HG02970 (cell line): ENCODE data around the gene SLA2.
"Not testable (repeated sequence)": the region's sequence is repeated elsewhere in the genome, so short reads cannot be mapped to it uniquely, and the experiment has no call there.

Source experiments
- ATAC-seq: cut with Tn5 transposase; IDR thresholded peaks from one replicate; pipeline ENCODE4 v1.9.1; 2021; ENCODE audit warnings: mild to moderate bottlenecking, moderate library complexity, moderate number of reproducible peaks; ENCODE audit not compliant: unreplicated experiment, low FRiP score

Gene SLA2

GRCh38 chr20:36613974-36614373 is 32.0 kb downstream of the SLA2 start:
- no peak for ATAC-seq

GRCh38 chr20:36611625-36612024 is 34.4 kb downstream of the SLA2 start:
- ATAC-seq, result no peak

DNA sequence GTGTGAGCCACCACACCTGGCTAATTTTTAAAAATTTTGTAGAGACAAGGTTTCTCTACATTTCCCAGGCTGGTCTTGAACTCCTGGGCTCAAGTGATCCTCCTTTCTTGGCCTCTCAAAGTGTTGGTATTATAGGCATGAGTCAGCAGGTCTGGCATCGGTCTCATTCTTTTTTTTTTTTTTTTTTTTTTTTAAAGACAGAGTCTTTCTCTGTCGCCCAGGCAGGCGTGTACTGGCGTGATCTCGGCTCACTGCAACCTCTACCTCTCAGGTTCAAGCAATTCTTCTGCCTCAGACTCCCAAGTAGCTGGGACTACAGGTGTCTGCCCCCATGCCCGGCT is 37.6 kb downstream of the SLA2 start:
- not testable (repeated sequence) for ATAC-seq

DNA sequence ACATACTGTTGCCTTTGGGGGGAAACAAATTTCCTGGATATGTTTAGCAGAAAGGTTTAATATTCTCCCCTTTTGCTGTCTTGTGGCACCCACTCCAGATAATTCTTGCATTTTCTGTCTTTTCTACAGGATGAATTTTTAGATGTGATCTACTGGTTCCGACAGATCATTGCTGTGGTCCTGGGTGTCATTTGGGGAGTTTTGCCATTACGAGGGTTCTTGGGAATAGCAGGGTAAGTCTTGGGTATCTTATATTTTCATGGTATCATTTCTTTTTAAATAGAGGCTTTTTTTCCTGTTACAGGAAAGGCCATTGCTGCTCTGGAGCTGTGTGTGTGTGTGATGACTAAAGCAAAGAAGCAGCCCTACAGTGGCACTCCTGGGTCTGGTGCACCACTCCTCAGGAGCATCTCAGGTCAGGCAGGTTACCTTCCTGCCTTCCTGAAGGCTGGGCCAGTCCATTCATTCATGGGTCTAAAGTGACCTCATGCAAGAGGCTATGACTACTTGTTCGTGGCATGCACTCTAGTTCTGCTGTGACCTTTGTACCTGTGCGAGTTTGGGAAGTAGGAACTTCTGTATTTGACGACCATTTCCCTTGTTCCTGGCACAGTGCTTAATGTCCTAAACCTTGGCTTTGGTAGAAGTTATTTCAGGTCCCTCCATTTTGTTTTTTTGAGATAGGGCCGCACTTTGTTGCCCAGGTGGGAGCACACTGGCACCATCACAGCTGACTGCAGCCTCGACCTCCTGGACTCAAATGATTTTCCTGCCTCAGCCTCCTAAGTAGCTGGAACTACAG is 38.2 kb downstream of the SLA2 start:
- ATAC-seq, result no peak

DNA sequence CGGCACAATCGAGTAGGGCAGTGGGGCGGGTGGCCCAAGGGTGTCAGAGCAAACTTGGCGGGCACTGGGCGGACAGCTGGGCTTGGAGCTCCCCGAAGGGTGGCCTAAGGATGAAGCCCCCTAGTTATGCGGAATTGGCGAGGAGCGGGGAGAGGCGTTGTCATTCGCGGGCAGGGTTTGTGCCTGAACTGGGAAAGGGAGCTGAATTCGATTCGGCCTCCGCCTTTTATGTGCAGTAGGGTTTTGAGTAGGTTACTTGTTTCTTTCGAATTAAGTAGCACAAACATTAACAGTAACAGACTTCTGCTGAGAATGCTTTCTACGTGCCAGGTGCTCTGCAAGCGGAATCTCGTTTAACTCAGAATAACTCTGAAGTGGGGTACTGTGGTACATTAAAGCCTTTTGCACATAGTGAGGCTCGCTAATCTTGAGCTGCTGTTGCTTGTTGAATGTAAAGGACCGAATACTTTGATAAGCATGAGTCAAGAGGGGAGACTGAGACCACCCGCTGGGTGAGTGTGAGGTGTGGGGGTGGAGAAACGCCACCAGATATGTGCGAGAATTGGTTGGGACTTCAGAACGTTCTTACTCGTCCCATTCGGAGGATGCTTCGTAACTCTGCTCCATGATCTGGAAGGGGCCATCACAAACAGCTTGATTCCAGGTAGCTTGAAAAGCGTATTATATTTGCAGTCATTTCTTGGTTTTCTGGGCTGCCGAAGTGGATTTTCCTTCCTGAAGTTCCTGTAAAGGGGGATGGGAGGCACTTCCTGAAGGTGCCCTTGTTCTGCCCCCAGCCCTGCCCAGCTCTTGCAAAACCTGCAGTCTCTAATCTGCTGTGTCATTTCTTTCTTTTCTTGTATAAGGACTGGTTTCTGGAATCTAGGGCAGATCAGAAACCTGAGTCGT is 39.6 kb downstream of the SLA2 start:
- no peak for ATAC-seq

- peak; percentile 88 for ATAC-seq
Observed at GRCh38 chr20:36605399-36606157, 40.4 kb downstream of the SLA2 start, which contains the start of gene RAB5IF. Gene RAB5IF, plus strand, starts transcription at chr20:36605779. Its CDS starts 173 bp downstream, at chr20:36605952.

DNA sequence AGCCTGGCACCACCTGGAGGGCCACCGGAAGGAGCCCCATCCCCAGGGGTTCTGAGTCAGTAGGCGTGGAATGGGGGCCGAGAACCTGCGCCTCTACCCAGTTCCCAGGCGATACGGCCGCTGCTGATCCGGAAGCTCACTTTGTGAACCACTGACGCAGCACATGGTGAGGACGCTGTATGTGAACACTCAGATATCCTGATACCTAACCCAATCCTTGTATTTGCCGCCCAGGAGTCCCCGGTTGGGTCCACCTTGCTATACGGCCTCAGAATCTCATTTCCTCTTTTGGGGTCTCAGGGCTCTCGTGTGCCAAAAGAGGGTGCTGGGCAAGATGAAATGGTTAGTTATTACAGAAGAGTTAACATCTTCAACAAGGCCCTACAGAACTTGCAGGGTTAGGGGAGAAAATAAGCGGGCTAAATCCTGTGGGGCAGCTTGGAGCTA is 41.0 kb downstream of the SLA2 start:
- ATAC-seq, result peak; percentile 24

DNA sequence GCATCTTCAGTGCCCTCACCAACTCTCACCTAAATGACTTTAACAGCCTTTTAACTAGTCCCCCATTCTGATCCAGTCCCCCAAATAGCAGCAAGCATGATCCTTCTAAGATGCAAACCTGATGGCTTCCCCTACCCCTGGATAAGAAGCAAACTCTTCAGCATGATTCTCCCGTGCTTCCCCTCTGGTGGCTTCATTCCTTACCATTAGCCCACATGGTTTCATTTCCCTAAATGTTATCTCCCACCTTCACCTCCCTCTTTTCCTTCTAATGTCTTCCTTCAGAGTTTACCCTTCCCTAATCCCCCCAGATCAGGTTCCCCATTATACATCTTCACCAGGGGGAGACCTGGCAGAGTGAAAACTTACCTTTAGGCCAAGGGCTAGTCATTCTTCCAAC is 44.5 kb downstream of the SLA2 start:
- no peak for ATAC-seq

GRCh38 chr20:36599912-36600345 is 46.1 kb downstream of the SLA2 start:
- ATAC-seq, result no peak

- no peak for ATAC-seq
Observed at GRCh38 chr20:36593347-36593929, 52.6 kb downstream of the SLA2 start.

- no peak for ATAC-seq
Observed at GRCh38 chr20:36591854-36592641, 53.9 kb downstream of the SLA2 start.

DNA sequence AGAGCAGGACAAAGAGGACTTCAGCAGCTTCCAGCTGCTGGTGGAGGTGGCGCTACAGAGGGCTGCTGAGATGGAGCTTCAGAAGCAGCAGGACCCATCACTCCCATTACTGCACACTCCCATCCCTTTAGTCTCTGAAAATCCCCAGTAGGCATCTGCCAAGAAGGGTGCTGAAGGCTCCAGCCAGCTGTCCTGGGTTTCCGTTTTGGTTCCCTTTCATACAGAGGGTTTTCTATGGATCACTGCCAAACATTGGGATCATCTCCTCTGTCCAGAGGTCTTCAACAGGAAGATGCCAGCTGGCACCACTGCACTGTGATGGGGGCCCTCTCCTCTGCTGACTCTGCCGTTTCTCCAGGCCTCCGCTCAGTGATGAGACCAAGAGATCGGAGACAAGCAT is 54.7 kb downstream of the SLA2 start:
- no peak for ATAC-seq

DNA sequence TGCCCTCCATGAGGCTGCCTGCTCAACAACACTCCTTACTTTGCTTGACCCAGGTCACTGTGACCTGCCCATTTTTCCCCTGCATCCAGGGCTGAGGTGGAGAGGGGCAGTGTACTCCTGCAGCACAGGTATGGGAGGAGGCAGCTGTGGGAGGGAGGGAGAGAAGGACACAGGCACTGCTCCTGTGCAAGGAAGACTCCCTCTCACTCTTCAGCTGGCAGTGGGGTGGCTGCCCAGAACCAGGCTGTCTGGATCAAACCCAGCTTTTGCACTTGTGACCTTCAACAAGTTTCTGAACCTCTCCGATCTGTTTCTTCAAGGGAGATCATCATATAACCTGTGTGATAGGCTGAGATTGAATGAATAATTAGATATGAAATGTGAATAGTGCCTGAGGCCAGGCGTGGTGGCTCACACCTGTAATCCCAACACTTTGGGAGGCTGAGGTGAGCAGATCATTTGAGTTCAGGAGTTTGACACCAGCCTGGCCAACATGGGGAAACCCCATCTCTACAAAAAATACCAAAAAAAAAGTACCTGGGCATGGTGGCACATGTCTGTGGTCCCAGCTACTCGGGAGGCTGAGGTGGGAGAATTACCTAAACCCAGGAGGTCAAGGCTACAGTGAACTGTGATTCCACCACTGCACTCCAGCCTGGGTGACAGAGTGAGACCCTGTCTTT is 58.5 kb downstream of the SLA2 start:
- ATAC-seq, result no peak

- ATAC-seq, result no peak
Observed at GRCh38 chr20:36585410-36586125, 60.4 kb downstream of the SLA2 start.

DNA sequence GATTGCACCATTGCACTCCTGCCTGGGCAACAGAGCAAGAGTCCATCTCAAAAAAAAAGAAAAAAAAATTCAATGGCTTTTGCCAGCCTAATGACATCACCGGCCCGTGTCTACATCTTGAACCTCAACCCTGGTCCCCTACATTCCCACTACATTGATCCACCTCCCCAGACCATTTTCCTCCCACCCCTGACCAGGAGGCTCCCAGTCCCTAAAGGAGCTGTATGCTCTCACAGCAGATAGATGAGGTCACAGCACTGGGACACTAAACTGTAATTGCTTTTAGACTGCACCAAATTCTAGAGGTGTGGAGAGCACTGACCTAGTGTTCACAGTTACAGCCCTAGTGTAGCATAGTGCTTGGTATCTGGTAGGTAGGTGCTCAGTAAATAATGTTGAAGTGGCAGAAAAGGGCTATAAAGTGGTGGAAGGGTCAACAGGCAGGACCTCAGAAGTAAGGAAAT is 61.9 kb downstream of the SLA2 start:
- no peak for ATAC-seq

DNA sequence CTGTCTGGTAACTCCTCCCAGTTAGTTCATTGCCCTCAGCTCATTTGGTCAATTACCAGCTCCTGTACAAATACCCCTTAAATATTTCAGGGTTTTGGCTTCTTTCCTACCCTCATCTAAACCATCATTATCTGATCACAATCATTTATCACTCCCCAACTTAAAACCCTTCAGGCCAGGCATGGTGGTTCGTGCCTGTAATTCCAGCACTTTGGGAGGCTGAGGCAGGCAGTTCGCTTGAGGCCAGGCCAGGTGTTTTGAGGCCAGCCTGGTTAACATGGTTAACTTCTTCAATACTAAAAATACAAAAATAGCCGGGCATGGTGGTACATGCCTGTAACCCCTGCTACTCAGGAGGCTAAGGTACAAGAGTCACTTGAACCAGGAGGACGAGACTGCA is 63.2 kb downstream of the SLA2 start:
- ATAC-seq, result no peak

DNA sequence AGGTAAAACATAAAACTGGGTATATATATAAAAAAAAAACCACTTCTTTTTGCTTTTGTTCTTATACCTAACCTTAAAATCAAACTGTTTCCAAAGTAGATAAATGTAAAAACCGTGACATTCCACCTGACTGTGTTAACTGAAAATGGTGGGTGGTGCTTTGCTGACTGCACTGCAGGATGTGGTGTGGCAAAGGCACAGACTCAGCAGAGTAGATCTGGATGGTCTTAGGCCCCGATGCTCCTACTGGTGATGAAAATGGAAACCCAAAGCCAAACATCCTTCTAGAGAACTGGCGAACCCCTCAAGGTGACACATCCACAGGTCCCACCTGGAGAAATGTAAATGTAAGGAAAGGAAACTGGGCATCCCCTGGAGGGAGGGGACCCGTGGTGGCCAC is 63.7 kb downstream of the SLA2 start:
- no peak for ATAC-seq

DNA sequence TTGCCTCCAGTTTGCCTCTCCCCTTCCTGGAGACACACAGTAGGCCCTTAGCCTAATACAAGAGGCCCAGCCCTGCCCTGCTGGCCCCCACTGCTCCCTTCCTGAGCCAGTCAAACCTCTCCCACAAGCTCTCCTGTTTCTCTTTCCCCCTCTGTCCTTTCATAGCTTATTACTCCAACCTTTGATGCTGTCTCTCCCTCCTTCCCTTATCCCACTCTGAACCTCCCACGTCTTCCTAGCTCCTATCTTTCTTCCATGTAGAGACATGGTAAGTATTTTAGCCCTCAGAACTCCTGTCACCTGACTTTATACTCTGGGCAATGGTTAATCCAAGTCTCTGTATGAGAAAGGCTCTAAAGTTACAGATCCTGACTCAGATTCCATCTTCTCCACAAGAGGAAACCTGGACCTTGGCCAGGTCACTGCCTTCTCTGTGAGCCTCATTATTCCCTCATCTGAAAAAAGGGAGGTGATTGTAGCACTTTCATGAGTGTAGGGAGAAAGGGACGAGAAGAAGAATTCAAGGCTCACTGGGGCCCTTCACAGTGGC is 65.9 kb downstream of the SLA2 start:
- no peak for ATAC-seq
